H9 (cell line): ENCODE measurements around the gene KRT81. TPM values are rescaled to one million over a fixed set of nuclear protein-coding genes. Genes with fewer than 3 reads are reported as not detected.

Source experiments
- DNase-seq: peaks from one replicate; pipeline ENCODE4 v3.0.0-alpha.2; 2017
- H2AFZ ChIP-seq: one replicate; pipeline ENCODE4 v1.6.1; 2013; ENCODE audit warnings: mild to moderate bottlenecking, low read length, control low read depth, moderate library complexity
- H2AK5ac ChIP-seq: 2 replicates; pipeline ENCODE4 v1.6.1; 2013; ENCODE audit warnings: low read length, control low read depth, mixed read lengths; ENCODE audit not compliant: insufficient read length
- H2BK120ac ChIP-seq: one replicate; pipeline ENCODE4 v1.6.1; 2013; ENCODE audit warnings: low read depth, mild to moderate bottlenecking, low read length, control low read depth, inconsistent platforms; ENCODE audit not compliant: poor library complexity, severe bottlenecking
- H2BK12ac ChIP-seq: 2 replicates; pipeline ENCODE4 v1.6.1; 2013; ENCODE audit warnings: low read length, control low read depth, mixed read lengths, low read depth; ENCODE audit not compliant: insufficient read length
- H2BK15ac ChIP-seq: 2 replicates; pipeline ENCODE4 v1.6.1; 2013; ENCODE audit warnings: low read depth, low read length, control low read depth
- H2BK20ac ChIP-seq: one replicate; pipeline ENCODE4 v1.6.1; 2013; ENCODE audit warnings: low read depth, mild to moderate bottlenecking, low read length, control low read depth, inconsistent platforms; ENCODE audit not compliant: poor library complexity, severe bottlenecking
- H2BK5ac ChIP-seq: 2 replicates; pipeline ENCODE4 v1.6.1; 2013; ENCODE audit warnings: low read length, control low read depth, mixed read lengths; ENCODE audit not compliant: insufficient read length
- H3K14ac ChIP-seq: 2 replicates; pipeline ENCODE4 v1.6.1; 2013; ENCODE audit warnings: low read length, control low read depth; ENCODE audit not compliant: insufficient read depth
- H3K18ac ChIP-seq: 2 replicates; pipeline ENCODE4 v1.6.1; 2013; ENCODE audit warnings: low read depth, mild to moderate bottlenecking, mixed read lengths, low read length, control low read depth; ENCODE audit not compliant: insufficient read length
- H3K23ac ChIP-seq: 2 replicates; pipeline ENCODE4 v1.6.1; 2013; ENCODE audit warnings: low read length, control low read depth, mixed read lengths, low read depth; ENCODE audit not compliant: insufficient read length
- H3K23me2 ChIP-seq: 2 replicates; pipeline ENCODE4 v1.6.1; 2013; ENCODE audit warnings: low read depth, mild to moderate bottlenecking, mixed read lengths, low read length, control low read depth; ENCODE audit not compliant: insufficient read length, poor library complexity, severe bottlenecking
- H3K27ac ChIP-seq: 2 replicates; pipeline ENCODE4 v1.5.1; 2013; ENCODE audit warnings: low read length, control low read depth, mixed read lengths, low read depth; ENCODE audit not compliant: insufficient read length
- H3K27me3 ChIP-seq: 2 replicates; pipeline ENCODE4 v1.6.1; 2013; ENCODE audit warnings: low read length, control low read depth, inconsistent platforms; ENCODE audit not compliant: insufficient read depth
- H3K4ac ChIP-seq: 2 replicates; pipeline ENCODE4 v1.6.1; 2013; ENCODE audit warnings: low read depth, mild to moderate bottlenecking, control low read depth, inconsistent platforms, low read length, moderate library complexity
- H3K4me1 ChIP-seq: 2 replicates; pipeline ENCODE4 v1.6.1; 2013; ENCODE audit warnings: low read length, control low read depth, inconsistent platforms; ENCODE audit not compliant: insufficient read depth
- H3K4me2 ChIP-seq: 2 replicates; pipeline ENCODE4 v1.6.1; 2013; ENCODE audit warnings: low read length, control low read depth, mixed read lengths; ENCODE audit not compliant: insufficient read length, insufficient read depth
- H3K56ac ChIP-seq: 2 replicates; pipeline ENCODE4 v1.6.1; 2013; ENCODE audit warnings: low read depth, mild to moderate bottlenecking, mixed read lengths, low read length, control low read depth; ENCODE audit not compliant: insufficient read length
- H3K79me1 ChIP-seq: 2 replicates; pipeline ENCODE4 v1.6.1; 2013; ENCODE audit warnings: low read depth, mild to moderate bottlenecking, moderate library complexity, low read length, control low read depth, inconsistent platforms; ENCODE audit not compliant: insufficient read depth, poor library complexity, severe bottlenecking
- H3K79me2 ChIP-seq: 2 replicates; pipeline ENCODE4 v1.6.1; 2013; ENCODE audit warnings: low read length, control low read depth, inconsistent platforms; ENCODE audit not compliant: insufficient read depth
- H3K9ac ChIP-seq: 2 replicates; pipeline ENCODE4 v1.6.1; 2013; ENCODE audit warnings: low read length, control low read depth, mixed read lengths; ENCODE audit not compliant: insufficient read length; ENCODE audit errors: extremely low read depth
- H3K9me3 ChIP-seq: one replicate; pipeline ENCODE4 v1.6.1; 2013; ENCODE audit warnings: low read depth, low read length, inconsistent platforms; ENCODE audit not compliant: control insufficient read depth
- H3T11ph ChIP-seq: one replicate; pipeline ENCODE4 v1.6.1; 2013; ENCODE audit warnings: mild to moderate bottlenecking, low read length, control low read depth, inconsistent platforms
- H4K20me1 ChIP-seq: one replicate; pipeline ENCODE4 v1.6.1; 2013; ENCODE audit not compliant: control insufficient read depth, insufficient read length, insufficient read depth
- H4K5ac ChIP-seq: 2 replicates; pipeline ENCODE4 v1.6.1; 2013; ENCODE audit warnings: low read depth, mild to moderate bottlenecking, mixed read lengths, low read length, control low read depth; ENCODE audit not compliant: insufficient read length
- H4K8ac ChIP-seq: replicated peaks from 2 replicates; pipeline ENCODE4 v1.6.1; 2013; ENCODE audit warnings: low read length, control low read depth, mixed read lengths, low read depth; ENCODE audit not compliant: insufficient read length
- H4K91ac ChIP-seq: 2 replicates; pipeline ENCODE4 v1.6.1; 2013; ENCODE audit warnings: low read depth, mild to moderate bottlenecking, moderate library complexity, mixed read lengths, low read length, control low read depth; ENCODE audit not compliant: insufficient read length
- H3K27ac Mint-ChIP-seq, 3 experiments: 2 replicates in 2 of 3; 3 replicates in 1 of 3; pipeline ENCODE4 v1.8.0; 2020 to 2021; ENCODE audit warnings: mixed read lengths in 3 of 3, mild to moderate bottlenecking in 1 of 3, moderate library complexity in 1 of 3
- H3K27me3 Mint-ChIP-seq: 2 replicates; pipeline ENCODE4 v1.8.0; 2021; ENCODE audit warnings: low read depth, mild to moderate bottlenecking, moderate library complexity, mixed read lengths
- H3K36me3 Mint-ChIP-seq, 3 experiments: 2 replicates in 2 of 3; 3 replicates in 1 of 3; pipeline ENCODE4 v1.8.0; 2020 to 2021; ENCODE audit warnings: low read depth in 3 of 3, mixed read lengths in 3 of 3; ENCODE audit not compliant: insufficient read depth in 1 of 3
- H3K4me1 Mint-ChIP-seq, 2 experiments: 2 replicates each; pipeline ENCODE4 v1.8.0; 2020; ENCODE audit warnings: mixed read lengths in 2 of 2
- H3K4me3 Mint-ChIP-seq, 2 experiments: 2 replicates in 1 of 2; 3 replicates in 1 of 2; pipeline ENCODE4 v1.8.0; 2020 to 2021; ENCODE audit warnings: mild to moderate bottlenecking in 2 of 2, mixed read lengths in 2 of 2, moderate library complexity in 1 of 2
- H3K9me3 Mint-ChIP-seq, 2 experiments: 2 replicates in 1 of 2; 3 replicates in 1 of 2; pipeline ENCODE4 v1.8.0; 2020; ENCODE audit warnings: mild to moderate bottlenecking in 2 of 2, mixed read lengths in 2 of 2, moderate library complexity in 1 of 2
- CTCF ChIP-seq: fragments of 200-600 bp; sonication (generic); conservative IDR thresholded peaks from 3 replicates; pipeline ENCODE4 v1.8.0; 2021; ENCODE audit warnings: antibody characterized with exemption, mild to moderate bottlenecking
- WGBS: extraction: QIAGEN DNeasy Blood & Tissue Kit; methylation state at CpG from one replicate; pipeline ENCODE4 v1.1.7; 2013; ENCODE audit warnings: missing lambda C conversion rate, low lambda C conversion rate, mixed read lengths; ENCODE audit not compliant: insufficient read length; ENCODE audit errors: extremely low coverage; 5-methylcytosine and 5-hydroxymethylcytosine counted together
- total RNA-seq: library from RNA; stranded (reverse); gene quantifications from 2 replicates; pipeline ENCODE4 v1.2.1, GENCODE V29; 2021

KRT81 gene
- total RNA-seq, 1 experiment from 2014 or later, result not detected

- Histone ChIP-seq H2BK12ac (no peak overlapping the region), H3K9ac (no peak overlapping the region), H3K27ac (no peak overlapping the region), H2BK120ac (no peak overlapping the region), H2BK5ac (no peak overlapping the region), H3K27me3 (peaks cover 13% of the 10 kb centered on the region; the same call in 1 of the 2 replicates), H3K79me1 (no peaks in the 10 kb centered on the region), H3K79me2 (no peaks in the 10 kb centered on the region), H3K4me1 (no peaks in the 10 kb centered on the region), H3K23ac (no peak overlapping the region), H3K9me3 (no peaks in the 10 kb centered on the region), H3K4ac (no peak overlapping the region), H4K91ac (no peak overlapping the region), H3K4me2 (no peak overlapping the region), H3K14ac (no peak overlapping the region), H4K5ac (no peak overlapping the region), H2AK5ac (no peak overlapping the region), H3T11ph (no peak overlapping the region), H4K20me1 (no peaks in the 10 kb centered on the region), H3K23me2 (peaks cover 9% of the 10 kb centered on the region), H4K8ac (no peak overlapping the region), H3K56ac (no peak overlapping the region), H2BK20ac (no peak overlapping the region), H3K18ac (no peak overlapping the region), H2BK15ac (no peak overlapping the region), H2AFZ (no peak overlapping the region)
- WGBS, result no CpG with 5 or more reads among the region's 5 CpGs
- no peak for DNase-seq
- no peak overlapping the region for H3K27ac Mint-ChIP-seq
- no peak for TF ChIP-seq CTCF
- H3K9me3 Mint-ChIP-seq, result no peaks in the 10 kb centered on the region
- H3K36me3 Mint-ChIP-seq, result no peaks in the 10 kb centered on the region
- H3K4me3 Mint-ChIP-seq, result no peak overlapping the region
- peaks cover 79% of the 10 kb centered on the region for H3K27me3 Mint-ChIP-seq
- peaks cover 5 to 6% of the 10 kb centered on the region in 2 experiments for H3K4me1 Mint-ChIP-seq
Measured at GRCh38 chr12:52310622-52311284, 19.4 kb upstream of the KRT81 start.
